Neuronal stem cell (in vitro differentiated cells): Measurements from ENCODE around the gene BID.

ENCODE experiments used
- DNase-seq: peaks from one replicate; pipeline ENCODE4 v3.0.0-alpha.2; 2013; ENCODE audit warnings: low spot score
- H2AFZ ChIP-seq: one replicate; pipeline ENCODE4 v1.6.1; 2013; ENCODE audit warnings: mild to moderate bottlenecking, low read length, inconsistent platforms
- H2AK5ac ChIP-seq: 2 replicates; pipeline ENCODE4 v1.6.1; 2013; ENCODE audit warnings: low read depth, mild to moderate bottlenecking, inconsistent platforms, low read length, moderate library complexity, mixed read lengths
- H2BK120ac ChIP-seq: 2 replicates; pipeline ENCODE4 v1.6.1; 2013; ENCODE audit warnings: low read depth, mild to moderate bottlenecking, inconsistent platforms, low read length, moderate library complexity, mixed read lengths
- H2BK12ac ChIP-seq: one replicate; pipeline ENCODE4 v1.6.1; 2013; ENCODE audit warnings: low read length, inconsistent platforms
- H2BK15ac ChIP-seq: 2 replicates; pipeline ENCODE4 v1.6.1; 2013; ENCODE audit warnings: mild to moderate bottlenecking, low read length, inconsistent platforms, mixed read lengths
- H2BK5ac ChIP-seq: one replicate; pipeline ENCODE4 v1.6.1; 2013; ENCODE audit warnings: inconsistent platforms, mild to moderate bottlenecking, low read length, moderate library complexity
- H3K14ac ChIP-seq: one replicate; pipeline ENCODE4 v1.6.1; 2013; ENCODE audit warnings: low read length, inconsistent platforms
- H3K18ac ChIP-seq: 2 replicates; pipeline ENCODE4 v1.6.1; 2013; ENCODE audit warnings: low read length, inconsistent platforms
- H3K23ac ChIP-seq: 2 replicates; pipeline ENCODE4 v1.6.1; 2013; ENCODE audit warnings: low read depth, mild to moderate bottlenecking, mixed read lengths, low read length, inconsistent platforms; ENCODE audit not compliant: poor library complexity
- H3K27ac ChIP-seq: replicated peaks from 3 replicates; pipeline ENCODE4 v1.5.1; 2013; ENCODE audit warnings: low read length, inconsistent platforms
- H3K27me3 ChIP-seq, 3 experiments: 2 replicates each; pipeline ENCODE4 v1.6.1; 2013; ENCODE audit warnings: low read length in 3 of 3, mild to moderate bottlenecking in 2 of 3, inconsistent platforms in 1 of 3, low read depth in 1 of 3, mixed read lengths in 1 of 3, moderate library complexity in 1 of 3; ENCODE audit not compliant: control insufficient read depth in 3 of 3, insufficient read depth in 3 of 3
- H3K36me3 ChIP-seq, 2 donors: replicated peaks in 1 of 2; 2 replicates each; pipeline ENCODE4 v1.6.1; 2013; ENCODE audit warnings: low read length in 2 of 2; ENCODE audit not compliant: control insufficient read depth in 2 of 2, insufficient read depth in 2 of 2
- H3K4ac ChIP-seq: 2 replicates; pipeline ENCODE4 v1.6.1; 2013; ENCODE audit warnings: inconsistent platforms, mild to moderate bottlenecking, low read length, moderate library complexity
- H3K4me1 ChIP-seq, 2 donors: 1 replicate in 1 of 2; 2 replicates in 1 of 2; pipeline ENCODE4 v1.6.1; 2013; ENCODE audit warnings: low read length in 2 of 2, low read depth in 1 of 2; ENCODE audit not compliant: control insufficient read depth in 2 of 2, insufficient read depth in 1 of 2
- H3K4me2 ChIP-seq: one replicate; pipeline ENCODE4 v1.6.1; 2013; ENCODE audit warnings: mild to moderate bottlenecking, low read length, inconsistent platforms; ENCODE audit not compliant: insufficient read depth, poor library complexity, severe bottlenecking
- H3K4me3 ChIP-seq, 2 donors: 2 replicates each; pipeline ENCODE4 v1.5.1; 2013; ENCODE audit warnings: low read length in 2 of 2, mild to moderate bottlenecking in 2 of 2, inconsistent platforms in 1 of 2, moderate library complexity in 1 of 2
- H3K79me1 ChIP-seq: one replicate; pipeline ENCODE4 v1.6.1; 2013; ENCODE audit warnings: low read depth, mild to moderate bottlenecking, inconsistent platforms, low read length, moderate library complexity
- H3K9ac ChIP-seq: one replicate; pipeline ENCODE4 v1.6.1; 2013; ENCODE audit warnings: mild to moderate bottlenecking, low read depth, low read length, inconsistent platforms; ENCODE audit not compliant: poor library complexity
- H3K9me3 ChIP-seq, 2 donors: replicated peaks in 1 of 2; 2 replicates each; pipeline versions ENCODE3 to v1.6.1; 2013; ENCODE audit warnings: low read length in 2 of 2, mild to moderate bottlenecking in 2 of 2, inconsistent platforms in 1 of 2, low read depth in 1 of 2, mixed read lengths in 1 of 2, moderate library complexity in 1 of 2; ENCODE audit not compliant: control insufficient read depth in 2 of 2, insufficient read depth in 1 of 2
- H4K8ac ChIP-seq: one replicate; pipeline ENCODE4 v1.6.1; 2013; ENCODE audit warnings: low read depth, mild to moderate bottlenecking, inconsistent platforms, low read length, moderate library complexity
- H4K91ac ChIP-seq: one replicate; pipeline ENCODE4 v1.6.1; 2013; ENCODE audit warnings: low read length, low read depth, mild to moderate bottlenecking, inconsistent platforms; ENCODE audit not compliant: poor library complexity
- WGBS, 2 donors: extraction: QIAGEN DNeasy Blood & Tissue Kit; methylation state at CpG; one replicate each; pipeline ENCODE4 v1.1.7; 2013; ENCODE audit warnings: missing lambda C conversion rate in 2 of 2, mixed read lengths in 1 of 2; ENCODE audit not compliant: insufficient read length in 2 of 2, insufficient replicate concordance in 1 of 2; ENCODE audit errors: extremely low coverage in 2 of 2; 5-methylcytosine and 5-hydroxymethylcytosine counted together

The BID gene

GRCh38 chr22:17820879-17821439, 46.7 kb upstream of the BID start:
- no peak overlapping the region for H2AK5ac ChIP-seq
- H2AFZ ChIP-seq, result no peak overlapping the region
- peaks cover 4 to 28% of the 10 kb centered on the region in 2 donors for H3K36me3 ChIP-seq
- DNase-seq, result no peak
- no peak overlapping the region for H4K8ac ChIP-seq
- no peak overlapping the region for H3K4me3 ChIP-seq
- no peak overlapping the region for H2BK12ac ChIP-seq
- H3K18ac ChIP-seq, result no peak overlapping the region
- no peak overlapping the region for H2BK120ac ChIP-seq
- H3K4me2 ChIP-seq, result no peak overlapping the region
- H3K23ac ChIP-seq, result no peak overlapping the region
- H3K4ac ChIP-seq, result no peak overlapping the region
- no peaks in the 10 kb centered on the region for H3K9me3 ChIP-seq
- H3K9ac ChIP-seq, result no peak overlapping the region
- H3K27me3 ChIP-seq, result no peaks in the 10 kb centered on the region
- no peak overlapping the region for H3K14ac ChIP-seq
- H2BK15ac ChIP-seq, result no peak overlapping the region
- no peak overlapping the region for H2BK5ac ChIP-seq
- WGBS, 2 donors, result no CpG with 5 or more reads among the region's 3 CpGs
- no peak overlapping the region for H3K27ac ChIP-seq
- no peaks in the 10 kb centered on the region for H3K79me1 ChIP-seq
- no peak overlapping the region for H4K91ac ChIP-seq
- H3K4me1 ChIP-seq, result no peaks in the 10 kb centered on the region

- Histone ChIP-seq H3K36me3 (peaks cover 10 to 39% of the 10 kb centered on the region in 2 donors), H4K8ac (no peak overlapping the region), H2BK15ac (no peak overlapping the region), H4K91ac (no peak overlapping the region), H3K9me3 (no peaks in the 10 kb centered on the region), H3K18ac (no peak overlapping the region), H2BK5ac (no peak overlapping the region), H2BK12ac (no peak overlapping the region), H2AFZ (no peak overlapping the region), H3K27ac (no peak overlapping the region), H2BK120ac (no peak overlapping the region), H3K14ac (no peak overlapping the region), H3K23ac (peak overlapping the region; percentile 17), H3K4me2 (no peak overlapping the region), H3K4me3 (no peak overlapping the region), H3K9ac (peak overlapping the region; percentile 9), H3K4ac (no peak overlapping the region), H2AK5ac (no peak overlapping the region), H3K79me1 (no peaks in the 10 kb centered on the region), H3K27me3 (no peaks in the 10 kb centered on the region), H3K4me1 (no peaks in the 10 kb centered on the region)
- no CpG with 5 or more reads among the region's 14 CpGs for WGBS, 2 donors
- no peak for DNase-seq
These were observed 44.4 kb upstream of the BID start for GRCh38 chr22:17818649-17819048.

GRCh38 chr22:17818180-17818579, 43.9 kb upstream of the BID start:
- H3K14ac ChIP-seq, result no peak overlapping the region
- H2BK15ac ChIP-seq, result no peak overlapping the region
- no peak overlapping the region for H2BK120ac ChIP-seq
- WGBS, 2 donors, result no CpG with 5 or more reads among the region's 25 CpGs
- H3K9me3 ChIP-seq, result no peaks in the 10 kb centered on the region
- no peak overlapping the region for H3K27ac ChIP-seq
- peak overlapping the region; percentile 9 for H3K9ac ChIP-seq
- no peak for DNase-seq
- H3K4ac ChIP-seq, result no peak overlapping the region
- H4K8ac ChIP-seq, result no peak overlapping the region
- peaks cover 11 to 39% of the 10 kb centered on the region in 2 donors for H3K36me3 ChIP-seq
- no peak overlapping the region for H2BK12ac ChIP-seq
- no peak overlapping the region for H2BK5ac ChIP-seq
- no peak overlapping the region for H3K4me2 ChIP-seq
- H4K91ac ChIP-seq, result no peak overlapping the region
- H3K18ac ChIP-seq, result no peak overlapping the region
- no peaks in the 10 kb centered on the region for H3K27me3 ChIP-seq
- no peaks in the 10 kb centered on the region for H3K4me1 ChIP-seq
- H3K23ac ChIP-seq, result peak overlapping the region; percentile 17
- H2AK5ac ChIP-seq, result no peak overlapping the region
- H3K4me3 ChIP-seq, result no peak overlapping the region
- H3K79me1 ChIP-seq, result no peaks in the 10 kb centered on the region
- no peak overlapping the region for H2AFZ ChIP-seq

DNA sequence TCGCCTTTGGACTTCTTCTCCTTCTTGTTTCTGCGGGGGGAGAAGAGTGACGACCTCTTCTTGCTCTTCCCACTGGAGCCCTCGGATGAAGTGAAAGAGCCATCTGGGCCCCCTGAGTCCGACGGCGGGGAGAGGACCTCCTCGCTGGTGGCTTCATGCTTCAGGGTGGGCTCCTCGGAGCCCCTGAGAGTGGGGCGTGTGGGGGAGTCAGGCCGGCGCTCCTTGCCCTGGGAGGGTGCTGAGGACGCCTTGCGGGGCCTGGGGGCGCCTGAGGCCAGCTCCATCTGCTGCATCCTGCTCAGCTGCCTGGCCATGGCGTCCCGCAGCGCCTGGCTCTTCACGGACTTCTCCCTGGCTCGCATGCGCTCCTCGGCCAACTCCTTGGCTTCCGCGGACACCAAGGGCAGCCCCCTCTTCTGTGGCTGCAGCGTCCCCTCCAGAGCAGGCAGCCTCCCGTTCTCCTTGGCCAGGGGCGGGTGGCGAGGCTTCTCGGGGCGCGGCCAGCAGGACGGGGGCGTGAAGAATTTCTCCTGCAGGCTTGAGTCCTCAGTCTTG, 43.3 kb upstream of the BID start:
- no peak overlapping the region for H3K14ac ChIP-seq
- H2BK120ac ChIP-seq, result no peak overlapping the region
- no peak overlapping the region for H3K4ac ChIP-seq
- H3K23ac ChIP-seq, result peak overlapping the region; percentile 40
- no peak overlapping the region for H2AK5ac ChIP-seq
- H3K9ac ChIP-seq, result no peak overlapping the region
- no peaks in the 10 kb centered on the region for H3K9me3 ChIP-seq
- H3K36me3 ChIP-seq, result peaks cover 11 to 42% of the 10 kb centered on the region in 2 donors
- H3K18ac ChIP-seq, result peak overlapping the region; percentile 79
- no peak overlapping the region for H4K8ac ChIP-seq
- H2BK15ac ChIP-seq, result no peak overlapping the region
- H3K4me3 ChIP-seq, result no peak overlapping the region
- H3K79me1 ChIP-seq, result no peaks in the 10 kb centered on the region
- no peaks in the 10 kb centered on the region for H3K4me1 ChIP-seq
- H2AFZ ChIP-seq, result no peak overlapping the region
- no peak overlapping the region for H3K27ac ChIP-seq
- no peak for DNase-seq
- H2BK5ac ChIP-seq, result no peak overlapping the region
- H4K91ac ChIP-seq, result no peak overlapping the region
- H3K27me3 ChIP-seq, result no peaks in the 10 kb centered on the region
- H2BK12ac ChIP-seq, result no peak overlapping the region
- no CpG with 5 or more reads among the region's 33 CpGs for WGBS, 2 donors
- no peak overlapping the region for H3K4me2 ChIP-seq
